CD14-positive monocyte (primary cell): Measurements from ENCODE around the gene IFT122. TPM values are rescaled to one million over a fixed set of nuclear protein-coding genes. Genes with fewer than 3 reads are reported as not detected.

Source experiments
- DNase-seq, 3 donors: peaks; one replicate each; pipeline ENCODE4 v3.0.0-alpha.2; 2011 to 2022
- H2AFZ ChIP-seq: 2 replicates; pipeline ENCODE4 v1.6.0; 2012; ENCODE audit warnings: mild to moderate bottlenecking, low read depth, low read length, inconsistent platforms; ENCODE audit not compliant: insufficient read depth, poor library complexity, severe bottlenecking
- H3K27ac ChIP-seq, 2 donors: 1 replicate in 1 of 2; 2 replicates in 1 of 2; pipeline ENCODE4 v1.5.1; 2012 to 2013; ENCODE audit warnings: low read length in 2 of 2, control low read depth in 1 of 2, inconsistent platforms in 1 of 2, low read depth in 1 of 2, mild to moderate bottlenecking in 1 of 2
- H3K27me3 ChIP-seq, 2 donors: one replicate each; pipeline versions ENCODE4 v1.6.0 to v1.6.1; 2011 to 2013; ENCODE audit warnings: low read length in 2 of 2; ENCODE audit not compliant: control insufficient read depth in 2 of 2, insufficient read depth in 2 of 2
- H3K36me3 ChIP-seq, 2 donors: replicated peaks in 1 of 2; 1 replicate in 1 of 2; 2 replicates in 1 of 2; pipeline versions ENCODE4 v1.5.1 to v1.6.1; 2012 to 2013; ENCODE audit warnings: low read length in 2 of 2, control low read depth in 1 of 2, inconsistent platforms in 1 of 2, mild to moderate bottlenecking in 1 of 2; ENCODE audit not compliant: insufficient read depth in 2 of 2, control insufficient read depth in 1 of 2
- H3K4me1 ChIP-seq, 2 donors: 1 replicate in 1 of 2; 2 replicates in 1 of 2; pipeline versions ENCODE4 v1.5.1 to v1.6.1; 2012 to 2013; ENCODE audit warnings: low read length in 2 of 2, control low read depth in 1 of 2, inconsistent platforms in 1 of 2, mild to moderate bottlenecking in 1 of 2, moderate library complexity in 1 of 2; ENCODE audit not compliant: insufficient read depth in 2 of 2, control insufficient read depth in 1 of 2
- H3K4me2 ChIP-seq: replicated peaks from 2 replicates; pipeline ENCODE3; 2012; ENCODE audit warnings: low read length, moderate library complexity, mild to moderate bottlenecking; ENCODE audit not compliant: poor library complexity, severe bottlenecking; ENCODE audit errors: extremely low read depth
- H3K4me3 ChIP-seq, 3 experiments: fragments of 200-600 bp in 1 of 3; sonication (generic) in 1 of 3; replicated peaks in 1 of 3; 1 replicate in 2 of 3; 2 replicates in 1 of 3; pipeline ENCODE4 v1.5.1; 2011 to 2013; ENCODE audit warnings: low read length in 3 of 3, mild to moderate bottlenecking in 3 of 3, control low read depth in 2 of 3, low read depth in 2 of 3, inconsistent platforms in 1 of 3, moderate library complexity in 1 of 3
- H3K79me2 ChIP-seq: 2 replicates; pipeline ENCODE4 v1.6.0; 2012; ENCODE audit warnings: mild to moderate bottlenecking, control low read depth, inconsistent platforms, low read length, moderate library complexity; ENCODE audit not compliant: insufficient read depth
- H3K9ac ChIP-seq: 2 replicates; pipeline ENCODE4 v1.6.0; 2017; ENCODE audit warnings: low read length, mild to moderate bottlenecking; ENCODE audit not compliant: insufficient read depth, poor library complexity, severe bottlenecking
- H3K9me3 ChIP-seq, 2 donors: replicated peaks in 1 of 2; 1 replicate in 1 of 2; 2 replicates in 1 of 2; pipeline versions ENCODE4 v1.5.1 to v1.6.1; 2012 to 2013; ENCODE audit warnings: low read length in 2 of 2, control low read depth in 1 of 2; ENCODE audit not compliant: control insufficient read depth in 1 of 2, insufficient read depth in 1 of 2
- H4K20me1 ChIP-seq: 2 replicates; pipeline ENCODE4 v1.6.0; 2012; ENCODE audit warnings: mild to moderate bottlenecking, low read length, control low read depth, moderate library complexity; ENCODE audit not compliant: insufficient read depth
- H3K27ac Mint-ChIP-seq, 7 donors: one replicate each; pipeline ENCODE4 v1.8.0; 2020; ENCODE audit warnings: mild to moderate bottlenecking in 7 of 7, mixed read lengths in 7 of 7, moderate library complexity in 6 of 7, inconsistent platforms in 2 of 7
- H3K27me3 Mint-ChIP-seq, 3 donors: one replicate each; pipeline ENCODE4 v1.8.0; 2021 to 2022; ENCODE audit warnings: low read depth in 3 of 3, mild to moderate bottlenecking in 3 of 3, mixed read lengths in 3 of 3, moderate library complexity in 3 of 3, inconsistent platforms in 1 of 3
- H3K36me3 Mint-ChIP-seq, 2 donors: one replicate each; pipeline ENCODE4 v1.8.0; 2020; ENCODE audit warnings: mixed read lengths in 2 of 2, inconsistent platforms in 1 of 2, mild to moderate bottlenecking in 1 of 2
- H3K4me1 Mint-ChIP-seq: one replicate; pipeline ENCODE4 v1.8.0; 2020; ENCODE audit warnings: mild to moderate bottlenecking, mixed read lengths
- H3K4me3 Mint-ChIP-seq, 2 donors: one replicate each; pipeline ENCODE4 v1.8.0; 2020; ENCODE audit warnings: mild to moderate bottlenecking in 2 of 2, mixed read lengths in 2 of 2, moderate library complexity in 1 of 2
- H3K9me3 Mint-ChIP-seq, 7 donors: one replicate each; pipeline ENCODE4 v1.8.0; 2020 to 2022; ENCODE audit warnings: mixed read lengths in 7 of 7, mild to moderate bottlenecking in 6 of 7, moderate library complexity in 6 of 7, inconsistent platforms in 2 of 7
- WGBS: methylation state at CpG from one replicate; pipeline ENCODE4 v1.1.5; 2013; ENCODE audit warnings: missing lambda C conversion rate; ENCODE audit not compliant: insufficient coverage; 5-methylcytosine and 5-hydroxymethylcytosine counted together
- intact Hi-C, 2 donors: fragments of 100-400 bp; cut with micrococcal nuclease; formaldehyde crosslinking; loops; one replicate each; pipeline versions ENCODE4 v1.15.0 to v1.15.1; 2023
- polyA plus RNA-seq, 3 donors: library from polyadenylated mRNA; depleted of rRNA in 1 of 3; unstranded in 2 of 3; stranded (reverse) in 1 of 3; fragments of 300-500 nt in 2 of 3; fragments of >200 nt in 1 of 3; fragmentation: Illumina TruSeq in 2 of 3; gene quantifications; 1 replicate in 2 of 3; 2 replicates in 1 of 3; pipeline ENCODE4 v1.2.3, GENCODE V29; 2012 to 2021
- TF ChIP-seq, protein P1 (sequence below): fragments of 200-600 bp; IDR thresholded peaks from one replicate; pipeline ENCODE4 v1.8.0; 2022; ENCODE audit warnings: antibody characterized with exemption, mild to moderate bottlenecking

The IFT122 gene
- polyA plus RNA-seq, 3 donors: 3.3 to 12.2 (median 3.6) TPM

DNA sequence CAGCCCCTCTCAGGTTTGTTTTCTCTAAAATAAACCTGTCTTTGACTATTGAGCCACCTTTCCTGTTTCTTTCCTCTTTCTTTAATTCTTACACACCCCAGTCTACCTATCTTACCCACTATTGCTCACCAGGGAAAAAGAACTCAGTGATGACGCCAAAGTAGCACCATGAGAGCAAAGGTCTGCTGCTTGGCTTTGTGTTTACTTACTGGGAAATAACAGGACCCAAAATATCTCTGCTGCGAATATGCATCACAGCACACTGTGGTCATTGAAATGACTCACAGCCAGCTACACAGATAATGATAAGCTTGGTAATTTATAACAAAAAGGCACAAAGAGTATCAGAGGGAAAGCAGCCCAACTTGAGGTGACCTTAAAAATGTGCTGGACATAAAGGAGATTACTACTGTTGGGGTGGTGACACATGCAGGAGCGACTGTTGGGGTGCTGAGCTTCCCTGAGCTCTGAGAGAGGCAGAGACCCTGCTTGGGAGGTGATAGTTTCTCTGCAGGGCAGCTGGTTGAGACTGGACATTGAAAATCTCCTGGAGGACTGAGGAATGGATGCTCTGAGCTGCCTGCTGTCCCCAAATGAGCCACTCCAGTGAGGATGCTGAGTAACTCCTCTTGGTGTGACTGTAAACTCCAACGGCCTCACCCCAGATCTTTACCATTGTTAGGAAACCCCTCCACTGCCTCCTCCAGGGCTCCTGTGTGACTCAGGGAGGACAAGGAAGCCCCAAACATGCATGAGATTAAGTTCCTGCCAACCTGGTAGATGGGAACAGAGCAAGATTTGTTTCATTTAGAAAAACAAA is 26.1 kb upstream of the IFT122 start:
- H3K4me1 Mint-ChIP-seq: no peaks in the 10 kb centered on the region
- no peak overlapping the region for H3K27ac Mint-ChIP-seq
- Histone ChIP-seq H3K36me3 (no peaks in the 10 kb centered on the region), H3K9me3 (no peaks in the 10 kb centered on the region), H3K4me3 (no peak overlapping the region), H2AFZ (no peak overlapping the region), H3K9ac (no peak overlapping the region), H3K79me2 (no peaks in the 10 kb centered on the region), H3K4me2 (no peak overlapping the region), H3K27me3 (no peaks in the 10 kb centered on the region), H3K4me1 (no peaks in the 10 kb centered on the region), H4K20me1 (no peaks in the 10 kb centered on the region), H3K27ac (no peak overlapping the region)
- H3K36me3 Mint-ChIP-seq: no peaks in the 10 kb centered on the region
- no peak for DNase-seq
- H3K27me3 Mint-ChIP-seq: peaks cover 0 to 3% (median 0%) of the 10 kb centered on the region in 3 donors
- peak overlapping the region in 1 of 2 donors; percentile 0 for H3K4me3 Mint-ChIP-seq
- intact Hi-C loops: no loop called here
- whole genome bisulfite sequencing: 100% methylated on average over 1 of the region's 4 CpGs
- TF ChIP-seq, protein P1, sequence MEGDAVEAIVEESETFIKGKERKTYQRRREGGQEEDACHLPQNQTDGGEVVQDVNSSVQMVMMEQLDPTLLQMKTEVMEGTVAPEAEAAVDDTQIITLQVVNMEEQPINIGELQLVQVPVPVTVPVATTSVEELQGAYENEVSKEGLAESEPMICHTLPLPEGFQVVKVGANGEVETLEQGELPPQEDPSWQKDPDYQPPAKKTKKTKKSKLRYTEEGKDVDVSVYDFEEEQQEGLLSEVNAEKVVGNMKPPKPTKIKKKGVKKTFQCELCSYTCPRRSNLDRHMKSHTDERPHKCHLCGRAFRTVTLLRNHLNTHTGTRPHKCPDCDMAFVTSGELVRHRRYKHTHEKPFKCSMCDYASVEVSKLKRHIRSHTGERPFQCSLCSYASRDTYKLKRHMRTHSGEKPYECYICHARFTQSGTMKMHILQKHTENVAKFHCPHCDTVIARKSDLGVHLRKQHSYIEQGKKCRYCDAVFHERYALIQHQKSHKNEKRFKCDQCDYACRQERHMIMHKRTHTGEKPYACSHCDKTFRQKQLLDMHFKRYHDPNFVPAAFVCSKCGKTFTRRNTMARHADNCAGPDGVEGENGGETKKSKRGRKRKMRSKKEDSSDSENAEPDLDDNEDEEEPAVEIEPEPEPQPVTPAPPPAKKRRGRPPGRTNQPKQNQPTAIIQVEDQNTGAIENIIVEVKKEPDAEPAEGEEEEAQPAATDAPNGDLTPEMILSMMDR: no peak
- H3K9me3 Mint-ChIP-seq: peaks cover 0 to 2% (median 0%) of the 10 kb centered on the region in 7 donors

DNA sequence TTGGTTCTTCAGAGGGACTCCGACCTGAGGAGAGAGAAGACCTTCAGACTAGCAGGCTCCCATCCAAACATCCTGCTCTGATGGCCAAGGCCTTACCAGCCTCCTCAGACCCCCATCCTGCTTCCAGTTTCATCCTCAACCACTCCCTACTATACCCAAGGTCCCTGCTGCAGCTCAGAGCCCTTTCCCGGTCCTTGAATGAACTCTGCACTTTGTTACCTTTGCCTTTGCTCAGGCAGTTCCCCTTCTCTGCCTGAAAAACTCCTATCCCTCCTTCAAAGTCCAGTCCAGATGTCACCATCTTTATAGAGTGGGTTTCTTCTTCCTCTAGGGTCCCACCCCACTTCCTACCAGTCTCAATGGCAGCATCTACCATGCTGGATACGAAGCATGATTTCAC is 24.6 kb upstream of the IFT122 start:
- no peaks in the 10 kb centered on the region for H3K4me1 Mint-ChIP-seq
- Histone ChIP-seq H3K9ac (no peak overlapping the region), H4K20me1 (no peaks in the 10 kb centered on the region), H3K79me2 (no peaks in the 10 kb centered on the region), H3K4me1 (no peaks in the 10 kb centered on the region), H3K27me3 (no peaks in the 10 kb centered on the region), H3K4me3 (no peak overlapping the region), H3K9me3 (no peaks in the 10 kb centered on the region), H3K27ac (no peak overlapping the region), H2AFZ (no peak overlapping the region), H3K36me3 (no peaks in the 10 kb centered on the region), H3K4me2 (no peak overlapping the region)
- H3K4me3 Mint-ChIP-seq: no peak overlapping the region
- intact Hi-C loops: no loop called here
- DNase-seq: no peak
- 61% methylated on average over 2 of the region's 3 CpGs for WGBS
- H3K27me3 Mint-ChIP-seq: peaks cover 0 to 3% (median 0%) of the 10 kb centered on the region in 3 donors
- TF ChIP-seq, protein P1: no peak
- no peak overlapping the region for H3K27ac Mint-ChIP-seq
- peaks cover 0 to 2% (median 0%) of the 10 kb centered on the region in 7 donors for H3K9me3 Mint-ChIP-seq
- no peaks in the 10 kb centered on the region for H3K36me3 Mint-ChIP-seq
